OCI-LY3 (cell line): ENCODE results near the gene ADA.

ENCODE experiments used
- H2AFZ ChIP-seq: fragments of 200-600, 300-600 bp; shearing (Covaris generic); 2 replicates; pipeline ENCODE4 v1.6.0; 2014; ENCODE audit warnings: antibody characterized with exemption, low read depth, low read length
- H3K27ac ChIP-seq: fragments of 200-600, 300-600 bp; sonication (generic); 2 replicates; pipeline ENCODE4 v1.5.1; 2014; ENCODE audit warnings: mild to moderate bottlenecking, low read length, moderate library complexity, mixed read lengths
- H3K27me3 ChIP-seq: fragments of 200-600, 300-600 bp; sonication (generic); 2 replicates; pipeline ENCODE4 v1.6.1; 2014; ENCODE audit warnings: low read depth, low read length, mixed read lengths
- H3K36me3 ChIP-seq: fragments of 200-600, 300-600 bp; sonication (generic); replicated peaks from 2 replicates; pipeline ENCODE3; 2014; ENCODE audit warnings: low read depth, low read length, mixed read lengths
- H3K4me1 ChIP-seq: fragments of 300-600, 200-600 bp; sonication (generic); 2 replicates; pipeline ENCODE4 v1.6.1; 2014; ENCODE audit warnings: low read length, mixed read lengths
- H3K4me2 ChIP-seq: fragments of 200-600, 300-600 bp; sonication (generic); 2 replicates; pipeline ENCODE4 v1.6.1; 2014; ENCODE audit warnings: low read length, mixed read lengths
- H3K4me3 ChIP-seq: fragments of 300-600, 200-600 bp; sonication (generic); 2 replicates; pipeline ENCODE4 v1.5.1; 2014; ENCODE audit warnings: antibody characterized with exemption, mild to moderate bottlenecking, low read length, moderate library complexity
- H3K79me2 ChIP-seq: fragments of 300-600, 200-600 bp; shearing (Covaris generic); 2 replicates; pipeline ENCODE4 v1.6.1; 2014; ENCODE audit warnings: mild to moderate bottlenecking, low read length, mixed read lengths
- H3K9ac ChIP-seq: fragments of 300-600, 200-600 bp; shearing (Covaris generic); 2 replicates; pipeline ENCODE4 v1.6.0; 2014; ENCODE audit warnings: mild to moderate bottlenecking, low read length, moderate library complexity
- H3K9me3 ChIP-seq: fragments of 200-600, 300-600 bp; shearing (Covaris generic); 2 replicates; pipeline ENCODE4 v1.6.1; 2014; ENCODE audit warnings: low read length, mixed read lengths; ENCODE audit not compliant: insufficient read depth
- H4K20me1 ChIP-seq: fragments of 200-600, 300-600 bp; sonication (generic); 2 replicates; pipeline ENCODE4 v1.6.1; 2016; ENCODE audit warnings: low read length, mixed read lengths; ENCODE audit not compliant: insufficient read depth
- EZH2phosphoT487 ChIP-seq: fragments of 200-600 bp; shearing (Covaris generic); IDR thresholded peaks from 2 replicates; pipeline ENCODE4 v1.6.1; 2018; ENCODE audit warnings: antibody characterized with exemption, mixed run types, low read depth
- TF ChIP-seq, protein P1 (sequence below): fragments of 200-600, 300-600 bp; sonication (generic); IDR thresholded peaks from 2 replicates; pipeline ENCODE4 v1.5.1; 2014; ENCODE audit warnings: antibody characterized with exemption, low read length, low read depth

The ADA gene

GRCh38 chr20:44696315-44696714 is 44.8 kb upstream of the ADA start:
- TF ChIP-seq, protein P1, sequence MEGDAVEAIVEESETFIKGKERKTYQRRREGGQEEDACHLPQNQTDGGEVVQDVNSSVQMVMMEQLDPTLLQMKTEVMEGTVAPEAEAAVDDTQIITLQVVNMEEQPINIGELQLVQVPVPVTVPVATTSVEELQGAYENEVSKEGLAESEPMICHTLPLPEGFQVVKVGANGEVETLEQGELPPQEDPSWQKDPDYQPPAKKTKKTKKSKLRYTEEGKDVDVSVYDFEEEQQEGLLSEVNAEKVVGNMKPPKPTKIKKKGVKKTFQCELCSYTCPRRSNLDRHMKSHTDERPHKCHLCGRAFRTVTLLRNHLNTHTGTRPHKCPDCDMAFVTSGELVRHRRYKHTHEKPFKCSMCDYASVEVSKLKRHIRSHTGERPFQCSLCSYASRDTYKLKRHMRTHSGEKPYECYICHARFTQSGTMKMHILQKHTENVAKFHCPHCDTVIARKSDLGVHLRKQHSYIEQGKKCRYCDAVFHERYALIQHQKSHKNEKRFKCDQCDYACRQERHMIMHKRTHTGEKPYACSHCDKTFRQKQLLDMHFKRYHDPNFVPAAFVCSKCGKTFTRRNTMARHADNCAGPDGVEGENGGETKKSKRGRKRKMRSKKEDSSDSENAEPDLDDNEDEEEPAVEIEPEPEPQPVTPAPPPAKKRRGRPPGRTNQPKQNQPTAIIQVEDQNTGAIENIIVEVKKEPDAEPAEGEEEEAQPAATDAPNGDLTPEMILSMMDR, result no peak
- TF ChIP-seq EZH2phosphoT487, result no peak
- Histone ChIP-seq H4K20me1 (no peaks in the 10 kb centered on the region), H3K79me2 (no peaks in the 10 kb centered on the region), H3K27me3 (peaks cover 18% of the 10 kb centered on the region), H2AFZ (no peak overlapping the region), H3K9me3 (peaks cover 4% of the 10 kb centered on the region; the same call in 1 of the 2 replicates), H3K4me3 (no peak overlapping the region), H3K9ac (no peak overlapping the region), H3K27ac (no peak overlapping the region), H3K4me2 (no peak overlapping the region), H3K4me1 (peaks cover 12% of the 10 kb centered on the region), H3K36me3 (no peaks in the 10 kb centered on the region)

GRCh38 chr20:44695674-44696300 is 44.3 kb upstream of the ADA start:
- Histone ChIP-seq H3K36me3 (no peaks in the 10 kb centered on the region), H3K9ac (no peak overlapping the region), H3K79me2 (no peaks in the 10 kb centered on the region), H3K9me3 (peaks cover 4% of the 10 kb centered on the region; the same call in 1 of the 2 replicates), H3K4me2 (no peak overlapping the region), H3K27ac (no peak overlapping the region), H2AFZ (no peak overlapping the region), H3K4me1 (peaks cover 12% of the 10 kb centered on the region), H3K27me3 (peaks cover 16% of the 10 kb centered on the region; the same call in 1 of the 2 replicates), H4K20me1 (no peaks in the 10 kb centered on the region), H3K4me3 (no peak overlapping the region)
- TF ChIP-seq, protein P1, result no peak
- no peak for TF ChIP-seq EZH2phosphoT487

- no peak for TF ChIP-seq EZH2phosphoT487
- TF ChIP-seq, protein P1, result no peak
- Histone ChIP-seq H3K27ac (no peak overlapping the region), H3K9me3 (peaks cover 4% of the 10 kb centered on the region; the same call in 1 of the 2 replicates), H4K20me1 (no peaks in the 10 kb centered on the region), H3K36me3 (no peaks in the 10 kb centered on the region), H3K4me2 (no peak overlapping the region), H3K4me1 (peaks cover 12% of the 10 kb centered on the region), H3K4me3 (no peak overlapping the region), H3K9ac (no peak overlapping the region), H3K27me3 (peaks cover 14% of the 10 kb centered on the region; the same call in 1 of the 2 replicates), H3K79me2 (no peaks in the 10 kb centered on the region), H2AFZ (no peak overlapping the region)
Measured at GRCh38 chr20:44695295-44695673, 43.8 kb upstream of the ADA start.

GRCh38 chr20:44694159-44694558 is 42.7 kb upstream of the ADA start:
- H3K4me3 ChIP-seq, result no peak overlapping the region
- H2AFZ ChIP-seq, result no peak overlapping the region
- H3K79me2 ChIP-seq, result no peaks in the 10 kb centered on the region
- TF ChIP-seq, protein P1, result no peak
- TF ChIP-seq EZH2phosphoT487, result no peak
- H3K4me1 ChIP-seq, result peaks cover 12% of the 10 kb centered on the region
- H3K9me3 ChIP-seq, result peaks cover 4% of the 10 kb centered on the region; the same call in 1 of the 2 replicates
- H4K20me1 ChIP-seq, result no peaks in the 10 kb centered on the region
- no peak overlapping the region for H3K4me2 ChIP-seq
- no peak overlapping the region for H3K9ac ChIP-seq
- H3K27me3 ChIP-seq, result peaks cover 14% of the 10 kb centered on the region; the same call in 1 of the 2 replicates
- no peaks in the 10 kb centered on the region for H3K36me3 ChIP-seq
- H3K27ac ChIP-seq, result no peak overlapping the region
